ENCODE measurements around the gene ETNK2. TPM values are rescaled to one million over a fixed set of nuclear protein-coding genes. Genes with fewer than 3 reads are reported as not detected.
A peak's percentile ranks its signal among the peaks of the same experiment; 100 is the strongest.

ETNK2 gene
- total and polyA plus RNA-seq, 2 of the 8 experiments (the other 6 are each of a cell fraction or from before 2014, with no cell fraction given): 20.1 to 26.7 TPM

DNA sequence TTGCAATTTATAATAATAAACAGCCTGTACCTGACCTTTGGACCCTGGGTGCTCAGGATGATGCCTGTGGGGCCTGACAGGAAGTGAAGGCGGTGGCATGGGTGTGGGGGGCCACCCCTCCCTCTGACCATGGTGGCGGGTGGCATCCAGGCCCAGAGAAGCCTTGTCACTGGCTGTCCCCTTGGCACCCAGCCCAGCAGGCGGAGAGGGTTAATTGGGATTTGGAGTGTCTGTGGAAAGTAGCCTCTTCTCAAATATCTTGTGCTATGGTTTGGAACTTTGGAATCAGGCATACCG lies 58.5 kb downstream of the ETNK2 start:
- H3K36me3 ChIP-seq (ENCODE audit: control insufficient read depth in 2 of 4, insufficient read depth in 4 of 4, low read length in 3 of 4): no peaks in the 10 kb centered on the region
- no peaks in the 10 kb centered on the region for H3K27me3 ChIP-seq (replicated peaks in 1 of 4; ENCODE audit: control insufficient read depth in 3 of 4, extremely low read depth in 1 of 4, insufficient read depth in 3 of 4, low read length in 3 of 4)
- no peak overlapping the region for H2AK5ac ChIP-seq (ENCODE audit: low read depth, low read length)
- H3K4me1 ChIP-seq (replicated peaks in 1 of 4; ENCODE audit: control insufficient read depth in 3 of 4, insufficient read depth in 4 of 4, low read length in 3 of 4): peaks cover 28 to 57% (median 40%) of the 10 kb centered on the region in 4 experiments
- no peak overlapping the region for H3K14ac ChIP-seq (ENCODE audit: insufficient read length)
- H3K4me2 ChIP-seq (ENCODE audit: insufficient read depth in 1 of 2, low read depth in 2 of 2, low read length in 2 of 2): peak overlapping the region; percentile 62 to 71; a peak in 2 of 4 replicates
- H3K23ac ChIP-seq (ENCODE audit: insufficient read length): no peak overlapping the region
- H2BK15ac ChIP-seq (ENCODE audit: low read length): no peak overlapping the region
- H3K4me3 ChIP-seq (ENCODE audit: extremely low read depth in 1 of 4, insufficient read depth in 2 of 4, low read depth in 3 of 4, low read length in 4 of 4): no peak overlapping the region
- H3K79me1 ChIP-seq (ENCODE audit: low read depth, low read length): peaks cover 36% of the 10 kb centered on the region
- no peak overlapping the region for H2BK12ac ChIP-seq (ENCODE audit: low read depth, low read length)
- no peak overlapping the region for H3K18ac ChIP-seq (ENCODE audit: extremely low read depth, low read length)
- FAIRE-seq (no peak), DNase-seq (ENCODE audit: low read depth in 1 of 2, low spot score in 2 of 2) (no peak)
- H3K56ac ChIP-seq (replicated peaks; ENCODE audit: insufficient read length, low read depth, low read length): no peak overlapping the region
- no peaks in the 10 kb centered on the region for H3K9me3 ChIP-seq (ENCODE audit: insufficient read depth in 2 of 2, low read depth in 1 of 2, low read length in 1 of 2)
- no peak overlapping the region; the same call in 1 of the 2 replicates for H4K8ac ChIP-seq (ENCODE audit: extremely low read depth, insufficient read depth, low read length)
- H2BK120ac ChIP-seq (replicated peaks; ENCODE audit: low read depth, low read length): no peak overlapping the region
- ChIA-PET POLR2A (ENCODE audit: partially characterized antibody) (interaction anchor here (1.2 to 7.7 kb wide), 5 partner anchors 15 to 230 kb away, joined by 3 to 101 read pairs (median 4); partner anchors contain the start of gene SOX13), CTCF (ENCODE audit: partially characterized antibody) (interaction anchor here (0.9 to 5.4 kb wide), 6 partner anchors 10 to 221 kb away, joined by 4 to 34 read pairs (median 7); no protein-coding TSS in a partner anchor)
- H2BK5ac ChIP-seq (ENCODE audit: low read depth, low read length): no peak overlapping the region
- H3K79me2 ChIP-seq (ENCODE audit: control insufficient read depth in 1 of 2, insufficient read depth in 2 of 2, low read length in 2 of 2): peaks cover 48 to 100% of the 10 kb centered on the region in 2 experiments
- H3K23me2 ChIP-seq (ENCODE audit: low read depth, low read length): no peaks in the 10 kb centered on the region
- H2AFZ ChIP-seq (ENCODE audit: low read length): no peak overlapping the region
- WGBS, 2 experiments (ENCODE audit: extremely low coverage in 1 of 2, insufficient coverage in 1 of 2, insufficient read length in 1 of 2, insufficient replicate concordance in 2 of 2, low coverage in 1 of 2, low lambda C conversion rate in 2 of 2, missing lambda C conversion rate in 1 of 2): 70% methylated on average over 4 of the region's 4 CpGs; no CpG with 5 or more reads in 1 of the 2 experiments
- H4K20me1 ChIP-seq (replicated peaks in 1 of 2; ENCODE audit: control insufficient read depth in 1 of 2, insufficient read depth in 2 of 2, low read length in 2 of 2): peaks cover 46 to 53% of the 10 kb centered on the region in 2 experiments
- H4K5ac ChIP-seq (ENCODE audit: insufficient read length, low read depth, low read length): no peak overlapping the region
- H3K4ac ChIP-seq (replicated peaks; ENCODE audit: insufficient read length, low read depth, low read length): no peak overlapping the region
- no peak overlapping the region for H3K27ac ChIP-seq (ENCODE audit: low read depth, low read length)
- H4K91ac ChIP-seq (replicated peaks; ENCODE audit: insufficient read length, low read length): no peak overlapping the region
- no peak overlapping the region for H2BK20ac ChIP-seq (ENCODE audit: low read length)
- no peak overlapping the region for H3K9ac ChIP-seq (replicated peaks in 1 of 4; ENCODE audit: extremely low read depth in 1 of 4, low read depth in 3 of 4, low read length in 3 of 4)
- TF ChIP-seq BACH1 (IDR thresholded peaks at IDR 0.05; ENCODE audit: low read length): no peak
- no peak for TF ChIP-seq SUZ12 (IDR thresholded peaks at IDR 0.05; ENCODE audit: low read length)
- no peak for TF ChIP-seq JUN (IDR thresholded peaks at IDR 0.05; ENCODE audit: low read depth, low read length)
- no peak for TF ChIP-seq HDAC2 (IDR thresholded peaks at IDR 0.05; ENCODE audit: borderline replicate concordance in 1 of 2, low read depth in 2 of 2, low read length in 2 of 2)
- TF ChIP-seq POU5F1 (IDR thresholded peaks at IDR 0.05; ENCODE audit: low read depth, low read length): no peak
- no peak for TF ChIP-seq CHD1 (IDR thresholded peaks at IDR 0.05; ENCODE audit: low read depth, low read length)
- TF ChIP-seq EZH2 (IDR thresholded peaks at IDR 0.05; ENCODE audit: low read depth, low read length, severe bottlenecking): no peak
- no peak for TF ChIP-seq ZNF274 (IDR thresholded peaks at IDR 0.05; ENCODE audit: borderline replicate concordance, extremely low read depth, low read length)
- TF ChIP-seq RFX5 (IDR thresholded peaks at IDR 0.05; ENCODE audit: borderline replicate concordance, low read depth, low read length): no peak
- TF ChIP-seq TBP (IDR thresholded peaks at IDR 0.05; ENCODE audit: low read depth, low read length): no peak
- no peak for TF ChIP-seq SIN3A (conservative IDR thresholded peaks at IDR 0.05 in 1 of 2, IDR thresholded peaks at IDR 0.05 in 1 of 2; ENCODE audit: low read depth in 1 of 2, low read length in 2 of 2)
- no peak for TF ChIP-seq RAD21 (IDR thresholded peaks at IDR 0.05 in 1 of 2, conservative IDR thresholded peaks at IDR 0.05 in 1 of 2; ENCODE audit: low read depth in 2 of 2, low read length in 2 of 2)
- no peak for TF ChIP-seq RXRA (IDR thresholded peaks at IDR 0.05; ENCODE audit: insufficient read depth, low read depth, low read length)
